ENCODE data around the gene SLC30A2. TPM values are rescaled to one million over a fixed set of nuclear protein-coding genes. Genes with fewer than 3 reads are reported as not detected.
A peak's percentile ranks its signal among the peaks of the same experiment; 100 is the strongest.

SLC30A2 gene
- total and polyA plus RNA-seq, 8 donors = 0.30 to 2.0 (median 0.46) TPM; not detected in 5

GRCh38 chr1:26079960-26080814, 34.3 kb upstream of the SLC30A2 start:
- Histone ChIP-seq H3K36me3 (no peaks in the 10 kb centered on the region), H3K4me1 (peaks cover 0 to 24% (median 11%) of the 10 kb centered on the region in 4 donors), H3K9me3 (no peaks in the 10 kb centered on the region), H3K27me3 (peaks cover 0 to 20% (median 0%) of the 10 kb centered on the region in 3 donors), H3K4me3 (no peak overlapping the region), H3K27ac (no peak overlapping the region)
- intact Hi-C loops (cut with DNase I; ENCODE audit: low total_unique reads) = no loop called here
- no peak for TF ChIP-seq POLR2AphosphoS5 (IDR thresholded peaks at IDR 0.05)
- no peak for TF ChIP-seq CTCF (IDR thresholded peaks at IDR 0.05)
- no peak for TF ChIP-seq POLR2A (IDR thresholded peaks at IDR 0.05)
- no peak for TF ChIP-seq EP300 (IDR thresholded peaks at IDR 0.05)
- DNase-seq = no peak
- 55 to 62% (median 59%) methylated on average over 9 of the region's 9 CpGs for WGBS, 5 donors

GRCh38 chr1:26079178-26079563, 33.3 kb upstream of the SLC30A2 start:
- no peak overlapping the region for H3K4me3 ChIP-seq
- TF ChIP-seq POLR2AphosphoS5 (IDR thresholded peaks at IDR 0.05) = no peak
- TF ChIP-seq CTCF (IDR thresholded peaks at IDR 0.05) = no peak
- no peak for TF ChIP-seq EP300 (IDR thresholded peaks at IDR 0.05)
- TF ChIP-seq POLR2A (IDR thresholded peaks at IDR 0.05) = no peak
- WGBS, 5 donors = 52 to 69% (median 65%) methylated on average over 7 of the region's 7 CpGs
- H3K27ac ChIP-seq = no peak overlapping the region
- no peaks in the 10 kb centered on the region for H3K9me3 ChIP-seq
- H3K4me1 ChIP-seq = peaks cover 0 to 24% (median 11%) of the 10 kb centered on the region in 4 donors
- intact Hi-C loops (cut with DNase I; ENCODE audit: low total_unique reads) = no loop called here
- peaks cover 0 to 18% (median 0%) of the 10 kb centered on the region in 3 donors for H3K27me3 ChIP-seq
- H3K36me3 ChIP-seq = no peaks in the 10 kb centered on the region
- no peak for DNase-seq

GRCh38 chr1:26078286-26079177, 32.6 kb upstream of the SLC30A2 start:
- WGBS, 5 donors = 32 to 57% (median 40%) methylated on average over 8 of the region's 8 CpGs
- DNase-seq = peak in 1 of 2 donors; percentile 47
- H3K27me3 ChIP-seq = peaks cover 0 to 18% (median 3%) of the 10 kb centered on the region in 3 donors
- no peak overlapping the region for H3K4me3 ChIP-seq
- no peak overlapping the region for H3K27ac ChIP-seq
- TF ChIP-seq EP300 (IDR thresholded peaks at IDR 0.05) = no peak
- no peaks in the 10 kb centered on the region for H3K36me3 ChIP-seq
- peaks cover 0 to 24% (median 11%) of the 10 kb centered on the region in 4 donors for H3K4me1 ChIP-seq
- intact Hi-C loops (cut with DNase I; ENCODE audit: low total_unique reads) = no loop called here
- H3K9me3 ChIP-seq = no peaks in the 10 kb centered on the region

DNA sequence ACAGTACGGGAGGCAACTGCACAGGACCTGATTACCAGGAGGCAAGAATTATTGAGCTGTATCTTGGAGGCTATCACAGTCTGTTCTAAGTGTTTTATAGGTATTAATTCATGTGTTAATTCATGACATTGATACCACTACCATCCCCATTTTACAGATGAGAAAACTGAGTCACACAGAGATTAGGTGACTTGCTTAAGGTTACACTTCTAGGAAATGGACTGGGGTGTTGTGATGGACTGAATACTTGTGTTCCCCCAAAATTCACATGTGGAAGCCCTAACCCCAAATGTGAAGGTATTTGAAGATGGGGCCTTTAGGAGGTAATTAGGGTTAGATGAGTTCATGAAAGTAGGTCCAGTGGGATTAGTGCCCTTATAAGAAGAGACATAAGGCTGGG, 31.6 kb upstream of the SLC30A2 start:
- peaks cover 0 to 29% (median 13%) of the 10 kb centered on the region in 4 donors for H3K4me1 ChIP-seq
- H3K27me3 ChIP-seq = peaks cover 0 to 12% (median 10%) of the 10 kb centered on the region in 3 donors
- DNase-seq = no peak
- WGBS, 5 donors = 96 to 100% (median 100%) methylated on average over 1 of the region's 1 CpG
- no peaks in the 10 kb centered on the region for H3K36me3 ChIP-seq
- intact Hi-C loops (cut with DNase I; ENCODE audit: low total_unique reads) = no loop called here
- TF ChIP-seq CTCF (IDR thresholded peaks at IDR 0.05) = no peak
- no peak for TF ChIP-seq POLR2AphosphoS5 (IDR thresholded peaks at IDR 0.05)
- no peak for TF ChIP-seq POLR2A (IDR thresholded peaks at IDR 0.05)
- TF ChIP-seq EP300 (IDR thresholded peaks at IDR 0.05) = no peak
- no peak overlapping the region for H3K4me3 ChIP-seq
- H3K27ac ChIP-seq = no peak overlapping the region
- no peaks in the 10 kb centered on the region for H3K9me3 ChIP-seq
